Measurements from ENCODE around the gene GFER.

Gene GFER

GRCh38 chr16:2037115-2037514, 53.1 kb downstream of the GFER start:
- no peak for TF ChIP-seq POU2F2 (IDR thresholded peaks at IDR 0.05; ENCODE audit: low read depth, low read length)
- no peak for TF ChIP-seq TAF1 (IDR thresholded peaks at IDR 0.05; ENCODE audit: low read depth, low read length)
- no peak for TF ChIP-seq SPI1 (IDR thresholded peaks at IDR 0.05; ENCODE audit: low read depth, low read length)
- TF ChIP-seq POLR2AphosphoS5 (IDR thresholded peaks at IDR 0.05; ENCODE audit: low read depth, low read length), result no peak
- TF ChIP-seq PAX5 (IDR thresholded peaks at IDR 0.05; ENCODE audit: insufficient read depth, low read length, severe bottlenecking), result no peak
- no peak for TF ChIP-seq POLR2A (IDR thresholded peaks at IDR 0.05; ENCODE audit: low read depth, low read length)
- no peak for DNase-seq (ENCODE audit: insufficient read length, low spot score)
- FAIRE-seq, result no peak
